ENCODE measurements around the gene DGLUCY. TPM values are rescaled to one million over a fixed set of nuclear protein-coding genes. Genes with fewer than 3 reads are reported as not detected.

DGLUCY gene
- total RNA-seq, 1 donor from 2014 or later, result 15.6 TPM

- no peak for TF ChIP-seq CTCF (conservative IDR thresholded peaks at IDR 0.05)
- H3K9me3 Mint-ChIP-seq, result no peaks in the 10 kb centered on the region
- H3K36me3 Mint-ChIP-seq (ENCODE audit: low read depth), result no peaks in the 10 kb centered on the region
- no peak for DNase-seq (ENCODE audit: low read depth, low spot score)
- no peak overlapping the region for H3K4me3 Mint-ChIP-seq
- H3K4me1 Mint-ChIP-seq, result no peaks in the 10 kb centered on the region
- no peak overlapping the region for H3K27ac Mint-ChIP-seq (ENCODE audit: unreplicated experiment)
- no peaks in the 10 kb centered on the region for H3K27me3 Mint-ChIP-seq (ENCODE audit: low read depth)
Measured at GRCh38 chr14:91167380-91167770, 53.5 kb downstream of the DGLUCY start.

- H3K4me1 Mint-ChIP-seq, result no peaks in the 10 kb centered on the region
- DNase-seq (ENCODE audit: low read depth, low spot score), result no peak
- H3K9me3 Mint-ChIP-seq, result no peaks in the 10 kb centered on the region
- no peaks in the 10 kb centered on the region for H3K36me3 Mint-ChIP-seq (ENCODE audit: low read depth)
- H3K27ac Mint-ChIP-seq (ENCODE audit: unreplicated experiment), result no peak overlapping the region
- H3K27me3 Mint-ChIP-seq (ENCODE audit: low read depth), result no peaks in the 10 kb centered on the region
- no peak overlapping the region for H3K4me3 Mint-ChIP-seq
- TF ChIP-seq CTCF (conservative IDR thresholded peaks at IDR 0.05), result no peak
Measured at GRCh38 chr14:91169951-91170350, 56.1 kb downstream of the DGLUCY start.

- no peak for DNase-seq (ENCODE audit: low read depth, low spot score)
- H3K4me3 Mint-ChIP-seq, result no peak overlapping the region
- H3K4me1 Mint-ChIP-seq, result no peaks in the 10 kb centered on the region
- H3K27me3 Mint-ChIP-seq (ENCODE audit: low read depth), result no peaks in the 10 kb centered on the region
- no peaks in the 10 kb centered on the region for H3K36me3 Mint-ChIP-seq (ENCODE audit: low read depth)
- no peaks in the 10 kb centered on the region for H3K9me3 Mint-ChIP-seq
- H3K27ac Mint-ChIP-seq (ENCODE audit: unreplicated experiment), result no peak overlapping the region
- TF ChIP-seq CTCF (conservative IDR thresholded peaks at IDR 0.05), result no peak
Measured at GRCh38 chr14:91170504-91171121, 56.7 kb downstream of the DGLUCY start.

- Mint-ChIP-seq H3K4me3 (no peak overlapping the region), H3K27ac (ENCODE audit: unreplicated experiment) (peak overlapping the region; percentile 62), H3K9me3 (no peaks in the 10 kb centered on the region), H3K4me1 (no peaks in the 10 kb centered on the region), H3K27me3 (ENCODE audit: low read depth) (no peaks in the 10 kb centered on the region), H3K36me3 (ENCODE audit: low read depth) (no peaks in the 10 kb centered on the region)
- no peak for TF ChIP-seq CTCF (conservative IDR thresholded peaks at IDR 0.05)
- no peak for DNase-seq (ENCODE audit: low read depth, low spot score)
Measured at GRCh38 chr14:91171291-91171690, 57.4 kb downstream of the DGLUCY start.

- H3K27ac Mint-ChIP-seq (ENCODE audit: unreplicated experiment), result no peak overlapping the region
- H3K36me3 Mint-ChIP-seq (ENCODE audit: low read depth), result no peaks in the 10 kb centered on the region
- H3K27me3 Mint-ChIP-seq (ENCODE audit: low read depth), result no peaks in the 10 kb centered on the region
- no peak overlapping the region for H3K4me3 Mint-ChIP-seq
- DNase-seq (ENCODE audit: low read depth, low spot score), result peak; percentile 79
- TF ChIP-seq CTCF (conservative IDR thresholded peaks at IDR 0.05), result peak; percentile 92
- H3K4me1 Mint-ChIP-seq, result no peaks in the 10 kb centered on the region
- no peaks in the 10 kb centered on the region for H3K9me3 Mint-ChIP-seq
Measured at GRCh38 chr14:91173221-91173670, 59.4 kb downstream of the DGLUCY start.
